GM23338 (cell line): ENCODE measurements around the gene GDPD2.

ENCODE experiments used
- CTCF ChIP-seq, 2 experiments: fragments of 200-600 bp in 1 of 2; sonication (generic) in 1 of 2; conservative IDR thresholded peaks; 2 replicates each; pipeline versions ENCODE4 v1.5.1 to v1.6.1; 2016 to 2017; ENCODE audit warnings: antibody characterized with exemption in 2 of 2, low read depth in 2 of 2, mild to moderate bottlenecking in 2 of 2, moderate library complexity in 1 of 2
- ETS1 ChIP-seq: IDR thresholded peaks from 2 replicates; pipeline ENCODE4 v1.6.1; 2016; ENCODE audit warnings: antibody characterized with exemption
- EZH2 ChIP-seq: fragments of 200-600 bp; sonication (generic); IDR thresholded peaks from one replicate; pipeline ENCODE4 v1.8.0; 2017; ENCODE audit warnings: antibody characterized with exemption, mild to moderate bottlenecking, low read depth; ENCODE audit not compliant: unreplicated experiment
- EZH2phosphoT487 ChIP-seq: fragments of 200-600 bp; sonication (generic); IDR thresholded peaks from one replicate; pipeline ENCODE4 v1.8.1; 2018; ENCODE audit warnings: antibody characterized with exemption; ENCODE audit not compliant: unreplicated experiment
- JUNB ChIP-seq: IDR thresholded peaks from one replicate; pipeline ENCODE4 v1.6.1; 2016; ENCODE audit warnings: antibody characterized with exemption; ENCODE audit not compliant: unreplicated experiment
- POLR2AphosphoS5 ChIP-seq: IDR thresholded peaks from 2 replicates; pipeline ENCODE4 v1.6.1; 2016; ENCODE audit warnings: antibody characterized with exemption, low read depth
- REST ChIP-seq: IDR thresholded peaks from one replicate; pipeline ENCODE4 v1.6.1; 2018; ENCODE audit warnings: antibody characterized with exemption; ENCODE audit not compliant: unreplicated experiment
- ZNF114 ChIP-seq: fragments of 250-450 bp; sonication (Bioruptor Pico); IDR thresholded peaks from 2 replicates; pipeline ENCODE4 v1.5.0; 2020; ENCODE audit warnings: mild to moderate bottlenecking, moderate library complexity

GRCh38 chrX:70482300-70482699, 59.2 kb downstream of the GDPD2 start:
- no peak for TF ChIP-seq CTCF (conservative IDR thresholded peaks at IDR 0.05; ENCODE audit: low read depth in 2 of 2)
- TF ChIP-seq POLR2AphosphoS5, result no peak
- TF ChIP-seq EZH2phosphoT487, result no peak
- TF ChIP-seq ZNF114, result no peak
- TF ChIP-seq EZH2, result no peak
- TF ChIP-seq JUNB, result no peak
- TF ChIP-seq ETS1, result no peak
- no peak for TF ChIP-seq REST
